Fibroblast of mammary gland (primary cell): ENCODE data around the gene ACP5.

Experiments used
- DNase-seq: peaks from one replicate; pipeline ENCODE4 v3.0.0-alpha.2; 2010; ENCODE audit warnings: low read depth
- H3K4me3 ChIP-seq: 2 replicates; pipeline ENCODE4 v1.5.1; 2011; ENCODE audit warnings: low read depth, mild to moderate bottlenecking, low read length, moderate library complexity; ENCODE audit not compliant: control insufficient read depth
- CTCF ChIP-seq: conservative IDR thresholded peaks from 2 replicates; pipeline ENCODE4 v1.5.1; 2011; ENCODE audit warnings: low read depth, low read length, inconsistent platforms; ENCODE audit not compliant: control insufficient read depth, insufficient read depth

The ACP5 gene

GRCh38 chr19:11555246-11555645 is 22.2 kb downstream of the ACP5 start:
- no peak overlapping the region for H3K4me3 ChIP-seq
- no peak for TF ChIP-seq CTCF
- no peak for DNase-seq

- TF ChIP-seq CTCF = no peak
- DNase-seq = no peak
- no peak overlapping the region for H3K4me3 ChIP-seq
These were observed 23.3 kb downstream of the ACP5 start for GRCh38 chr19:11554160-11554559.

- TF ChIP-seq CTCF = no peak
- DNase-seq = no peak
- H3K4me3 ChIP-seq = no peak overlapping the region
These were observed 24.6 kb downstream of the ACP5 start for GRCh38 chr19:11552666-11553372.

- H3K4me3 ChIP-seq = no peak overlapping the region
- TF ChIP-seq CTCF = peak; percentile 5
- no peak for DNase-seq
These were observed 25.7 kb downstream of the ACP5 start for GRCh38 chr19:11551603-11552235.

GRCh38 chr19:11550265-11550664 is 27.2 kb downstream of the ACP5 start:
- no peak overlapping the region for H3K4me3 ChIP-seq
- no peak for TF ChIP-seq CTCF
- DNase-seq = no peak

GRCh38 chr19:11549386-11549953 is 28.0 kb downstream of the ACP5 start:
- no peak for TF ChIP-seq CTCF
- no peak overlapping the region for H3K4me3 ChIP-seq
- DNase-seq = no peak
